NCI-H1105 treated with DMSO at 0.1 percent for 48 hours (cell line): ENCODE measurements around the gene CYP1A1.

Experiments used
- DNase-seq: peaks from one replicate; lab custom pipeline; 2025; lab: John Stamatoyannopoulos, UW

Gene CYP1A1

DNA sequence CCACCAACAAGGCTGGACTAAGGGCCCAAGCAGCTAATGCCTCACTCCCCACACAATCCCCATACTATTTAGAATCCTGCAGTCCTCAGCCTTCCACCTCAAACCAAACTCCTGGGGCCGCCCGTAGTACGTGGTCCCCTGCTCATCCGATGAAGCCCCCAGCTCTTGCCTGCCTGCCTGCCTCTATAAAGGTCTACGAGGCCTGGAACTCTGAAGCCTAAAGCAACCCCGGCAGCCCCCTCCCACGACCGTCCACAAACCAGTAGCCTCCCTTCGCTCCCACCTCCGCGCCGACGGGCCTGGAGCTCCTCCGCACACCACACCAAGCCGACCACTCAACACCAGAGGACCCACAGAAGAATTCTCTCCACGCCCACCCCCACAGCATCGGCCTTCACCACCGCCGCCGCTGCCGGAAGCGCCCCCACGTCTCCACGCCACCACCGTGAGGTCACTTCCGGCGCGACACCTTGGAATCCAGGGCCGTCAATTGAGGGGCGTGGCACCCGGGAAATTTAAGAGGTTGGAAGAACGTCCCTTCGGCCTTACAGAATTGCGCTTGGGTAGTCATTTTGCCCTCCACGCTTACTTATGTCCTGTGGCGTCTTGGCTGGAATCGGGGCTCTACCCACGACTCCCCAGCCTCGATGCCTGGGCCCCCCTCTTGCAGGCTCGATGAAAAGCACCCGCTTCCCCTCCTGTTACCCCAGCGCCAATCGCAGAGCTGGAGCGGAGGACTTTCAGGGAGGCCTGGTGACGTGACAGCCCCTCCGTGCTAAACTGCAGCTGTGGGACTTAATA, 29.5 kb downstream of the CYP1A1 start, which contains the start of gene EDC3:
TSS of gene EDC3 (minus strand) at position 428 of the 801 bp plus-strand sequence. CDS start 20,900 bp downstream, outside the sequence.
- peak; percentile 60 for DNase-seq

DNA sequence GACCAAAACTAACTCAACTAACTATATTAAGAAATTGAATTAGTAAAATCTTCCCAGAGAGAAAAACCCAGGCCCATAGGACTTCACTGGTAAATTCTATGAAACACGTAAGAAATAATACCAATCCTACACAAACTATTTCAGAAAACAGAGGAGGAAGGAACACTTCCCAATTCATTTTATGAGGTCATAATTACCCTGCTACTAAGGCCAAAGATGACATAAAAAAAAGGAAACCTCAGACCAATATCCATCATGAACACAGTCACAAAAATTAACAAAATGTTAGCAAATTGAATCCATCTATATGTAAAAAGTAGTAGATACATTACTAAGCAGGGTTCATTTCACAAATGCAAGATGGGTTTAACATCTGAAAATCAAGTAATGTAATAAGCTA, 33.0 kb downstream of the CYP1A1 start:
- no peak for DNase-seq

DNA sequence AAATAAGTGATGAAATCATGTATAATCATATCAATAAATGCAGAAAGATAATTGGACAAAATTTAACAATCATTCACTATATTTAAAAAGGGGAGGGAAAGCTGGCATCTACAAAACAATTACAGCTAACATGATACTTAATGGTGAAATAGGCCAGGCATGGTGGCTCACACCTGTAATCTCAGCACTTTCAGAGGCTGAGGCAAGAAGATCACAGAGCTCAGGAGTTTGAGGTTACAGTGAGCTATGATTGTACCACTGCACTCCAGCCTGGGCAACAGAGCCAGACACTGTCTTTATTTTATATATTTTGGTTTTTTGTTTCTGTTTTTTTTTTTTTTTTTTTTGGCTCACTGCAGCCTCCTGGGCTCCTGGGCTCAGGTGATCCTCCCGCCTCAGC, 41.6 kb downstream of the CYP1A1 start:
- DNase-seq, result no peak

DNA sequence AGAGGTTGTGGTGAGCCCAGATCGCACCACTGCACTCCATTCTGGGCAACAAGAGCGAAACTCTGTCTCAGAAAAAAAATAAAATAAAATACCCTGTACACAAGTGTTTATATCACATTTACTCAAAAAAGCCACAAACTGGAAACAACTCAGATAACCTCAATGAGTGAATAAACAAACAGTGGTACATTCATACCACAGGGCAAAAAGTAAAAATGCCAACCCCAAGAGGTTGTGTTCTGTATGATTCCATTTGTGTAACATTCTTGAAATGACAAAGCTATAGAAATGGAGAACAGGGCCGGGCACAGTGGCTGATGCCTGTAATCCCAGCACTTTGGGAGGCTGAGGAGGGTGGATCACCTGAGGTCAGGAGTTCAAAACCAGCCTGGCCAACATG, 42.4 kb downstream of the CYP1A1 start:
- no peak for DNase-seq

DNA sequence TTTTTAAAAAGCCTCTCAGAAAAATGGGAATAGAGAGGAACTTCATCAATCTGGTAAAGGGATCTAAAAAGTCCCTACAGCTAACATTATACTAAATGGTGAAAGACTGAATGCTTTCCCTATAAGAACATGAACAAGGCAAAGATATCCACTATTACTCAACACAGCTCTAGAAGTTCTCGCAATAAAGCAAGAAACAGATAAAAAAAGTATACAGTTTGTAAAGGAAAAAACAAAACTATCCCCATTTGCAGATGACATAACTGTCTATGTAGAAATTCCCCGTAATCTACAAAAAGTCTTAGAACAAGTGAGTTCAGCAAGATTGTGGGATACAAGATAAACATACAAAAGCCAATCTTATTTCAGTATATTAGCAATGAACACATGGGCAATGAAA, 44.9 kb downstream of the CYP1A1 start:
- DNase-seq, result no peak

DNA sequence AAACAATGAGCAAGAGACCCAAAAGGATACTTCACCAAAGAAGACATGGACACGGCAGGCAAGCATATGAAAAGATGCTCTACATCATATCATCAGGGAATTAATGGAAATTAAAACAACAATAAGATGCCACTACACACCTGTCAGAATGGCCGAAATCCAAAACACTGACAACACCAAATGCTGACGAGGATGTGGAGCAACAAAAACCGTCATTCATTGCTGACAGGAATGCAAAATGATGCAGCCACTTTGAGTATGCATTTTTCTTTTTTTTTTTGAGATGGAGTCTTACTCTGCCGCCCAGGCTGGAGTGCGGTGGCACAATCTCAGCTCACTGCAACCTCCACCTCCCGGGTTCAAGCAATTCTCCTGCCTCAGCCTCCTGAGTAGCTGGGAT, 48.5 kb downstream of the CYP1A1 start:
- DNase-seq, result no peak

DNA sequence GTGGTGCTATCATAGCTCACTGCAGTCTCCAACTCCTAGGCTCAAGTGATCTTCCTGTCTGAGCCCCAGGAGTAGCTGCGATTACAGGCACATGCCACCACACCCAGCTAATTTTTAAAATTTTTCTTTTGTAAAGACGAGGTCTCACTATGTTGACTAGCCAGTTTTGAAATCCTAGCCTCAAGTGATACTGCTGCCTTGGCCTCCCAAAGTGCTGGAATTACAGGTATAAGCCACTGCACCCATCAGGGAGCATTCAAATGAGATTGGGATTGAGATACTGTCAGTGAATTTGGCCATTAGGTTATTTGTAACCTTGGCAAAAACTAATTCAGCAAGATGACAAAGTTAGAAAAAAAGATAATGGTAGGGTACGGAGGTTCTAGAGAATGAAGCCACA, 51.2 kb downstream of the CYP1A1 start:
- no peak for DNase-seq

DNA sequence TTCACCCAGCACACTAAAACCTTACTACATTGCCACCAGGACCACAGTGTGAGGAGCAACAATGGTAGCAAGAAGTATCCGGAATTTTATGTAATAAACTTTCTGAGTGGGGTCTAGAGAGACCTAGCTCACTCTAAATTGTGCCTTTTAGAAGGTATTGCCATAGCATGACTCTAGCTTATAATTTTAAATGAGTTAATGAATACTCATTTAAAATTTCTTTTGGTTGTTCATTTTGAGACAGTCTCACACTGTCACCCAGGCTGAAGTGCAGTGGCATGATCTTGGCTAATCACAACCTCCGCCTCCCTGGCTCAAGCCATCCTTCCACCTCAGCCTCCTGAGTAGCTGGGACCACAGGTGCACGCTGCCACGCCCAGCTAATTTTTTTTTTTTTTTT, 55.7 kb downstream of the CYP1A1 start:
- DNase-seq, result no peak
